GDM1 (cell line): ENCODE data around the gene SSBP3.

Source experiments
- DNase-seq: peaks from one replicate; lab custom pipeline; 2025; lab: John Stamatoyannopoulos, UW

SSBP3 gene

GRCh38 chr1:54176621-54177327 is 229.4 kb downstream of the SSBP3 start:
- DNase-seq: no peak
